Brain microvascular endothelial cell (primary cell): ENCODE results near the gene RBM27.
A peak's percentile ranks its signal among the peaks of the same experiment; 100 is the strongest.
"Not testable (repeated sequence)": the region's sequence is repeated elsewhere in the genome, so short reads cannot be mapped to it uniquely, and the experiment has no call there.

ENCODE experiments used
- DNase-seq: peaks from one replicate; pipeline ENCODE4 v3.0.0-alpha.2; 2020
- H3K27ac ChIP-seq: fragments of 250-450 bp; sonication (Bioruptor Pico); 2 replicates; pipeline ENCODE4 v1.5.1; 2020; ENCODE audit warnings: mild to moderate bottlenecking, moderate library complexity
- H3K27me3 ChIP-seq: fragments of 250-450 bp; sonication (Bioruptor Pico); replicated peaks from 2 replicates; pipeline ENCODE4 v1.5.1; 2020; ENCODE audit warnings: mild to moderate bottlenecking
- H3K36me3 ChIP-seq: fragments of 250-450 bp; sonication (Bioruptor Pico); replicated peaks from 2 replicates; pipeline ENCODE4 v1.5.1; 2020; ENCODE audit warnings: mild to moderate bottlenecking
- H3K4me3 ChIP-seq: 2 replicates; pipeline ENCODE4 v1.5.1; 2011; ENCODE audit warnings: low read depth, mild to moderate bottlenecking, control low read depth, low read length, moderate library complexity
- in situ Hi-C: cut with HindIII; loops from 2 replicates; pipeline ENCODE4 v1.10.0; 2017; ENCODE audit warnings: low sequenced_read_pairs, low pct_ligation_motif_present
- TF ChIP-seq, protein P1 (sequence below): IDR thresholded peaks from 2 replicates; pipeline ENCODE4 v1.5.1; 2011; ENCODE audit warnings: low read depth, mild to moderate bottlenecking, moderate library complexity, low read length, control low read depth, inconsistent platforms; ENCODE audit errors: missing control alignments

RBM27 gene

DNA sequence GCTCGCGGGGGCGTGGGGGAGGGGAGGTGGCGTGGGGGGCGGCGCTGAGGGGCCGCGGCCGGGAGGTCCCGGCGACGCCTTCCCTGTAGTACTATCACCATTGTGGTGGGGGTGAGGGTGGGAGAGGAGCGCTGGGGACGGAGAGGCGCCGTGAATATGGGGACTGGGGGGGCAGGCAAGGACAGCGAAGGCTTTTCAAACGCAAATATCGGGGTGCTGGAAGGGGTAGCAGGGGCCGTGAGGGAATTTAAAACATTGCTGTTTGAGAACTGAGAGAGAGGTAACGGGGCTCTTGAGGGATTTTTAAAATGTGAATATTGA, 427 bp downstream of the RBM27 start:
- DNase-seq: no peak
- no peaks in the 10 kb centered on the region for H3K27me3 ChIP-seq
- peak overlapping the region; percentile 3 for H3K27ac ChIP-seq
- TF ChIP-seq, protein P1, sequence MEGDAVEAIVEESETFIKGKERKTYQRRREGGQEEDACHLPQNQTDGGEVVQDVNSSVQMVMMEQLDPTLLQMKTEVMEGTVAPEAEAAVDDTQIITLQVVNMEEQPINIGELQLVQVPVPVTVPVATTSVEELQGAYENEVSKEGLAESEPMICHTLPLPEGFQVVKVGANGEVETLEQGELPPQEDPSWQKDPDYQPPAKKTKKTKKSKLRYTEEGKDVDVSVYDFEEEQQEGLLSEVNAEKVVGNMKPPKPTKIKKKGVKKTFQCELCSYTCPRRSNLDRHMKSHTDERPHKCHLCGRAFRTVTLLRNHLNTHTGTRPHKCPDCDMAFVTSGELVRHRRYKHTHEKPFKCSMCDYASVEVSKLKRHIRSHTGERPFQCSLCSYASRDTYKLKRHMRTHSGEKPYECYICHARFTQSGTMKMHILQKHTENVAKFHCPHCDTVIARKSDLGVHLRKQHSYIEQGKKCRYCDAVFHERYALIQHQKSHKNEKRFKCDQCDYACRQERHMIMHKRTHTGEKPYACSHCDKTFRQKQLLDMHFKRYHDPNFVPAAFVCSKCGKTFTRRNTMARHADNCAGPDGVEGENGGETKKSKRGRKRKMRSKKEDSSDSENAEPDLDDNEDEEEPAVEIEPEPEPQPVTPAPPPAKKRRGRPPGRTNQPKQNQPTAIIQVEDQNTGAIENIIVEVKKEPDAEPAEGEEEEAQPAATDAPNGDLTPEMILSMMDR: no peak
- in situ Hi-C loops: no loop called here
- H3K36me3 ChIP-seq: no peaks in the 10 kb centered on the region
- peak overlapping the region; percentile 88 for H3K4me3 ChIP-seq

DNA sequence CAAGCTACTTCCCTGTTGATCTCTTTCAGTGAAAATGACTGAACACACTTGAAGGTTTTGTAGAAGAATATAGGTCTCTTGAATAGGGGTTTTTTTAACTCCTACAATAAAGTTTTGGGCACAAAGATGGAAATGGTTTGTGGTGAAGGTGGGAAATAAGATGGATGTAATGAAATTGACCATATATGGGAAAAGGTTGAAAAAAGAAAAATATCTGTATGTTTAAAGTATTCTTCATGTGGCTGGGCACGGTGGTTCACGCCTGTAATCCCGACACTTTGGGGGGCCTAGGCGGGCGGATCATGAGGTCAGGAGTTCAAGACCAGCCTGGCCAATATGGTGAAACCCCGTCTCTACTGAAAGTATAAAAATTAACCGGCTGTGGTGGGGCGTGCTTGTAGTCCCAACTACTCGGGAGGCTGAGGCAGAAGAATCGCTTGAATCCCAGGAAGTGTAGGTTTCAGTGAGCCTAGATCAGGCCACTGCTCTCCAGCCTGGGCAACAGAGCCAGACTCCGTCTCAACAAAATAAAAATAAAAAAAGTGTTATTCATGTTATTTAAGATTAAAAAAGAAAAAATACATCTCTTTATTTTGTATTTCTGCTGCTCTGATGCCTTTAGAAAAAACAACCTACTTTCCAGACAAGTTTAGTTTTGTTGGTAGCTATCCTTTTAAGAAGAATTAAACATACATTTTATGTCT, 2.2 kb downstream of the RBM27 start:
- TF ChIP-seq, protein P1: no peak
- Histone ChIP-seq H3K27ac (no peak overlapping the region), H3K4me3 (no peak overlapping the region), H3K27me3 (no peaks in the 10 kb centered on the region), H3K36me3 (no peaks in the 10 kb centered on the region)
- no peak for DNase-seq
- in situ Hi-C loops: no loop called here

DNA sequence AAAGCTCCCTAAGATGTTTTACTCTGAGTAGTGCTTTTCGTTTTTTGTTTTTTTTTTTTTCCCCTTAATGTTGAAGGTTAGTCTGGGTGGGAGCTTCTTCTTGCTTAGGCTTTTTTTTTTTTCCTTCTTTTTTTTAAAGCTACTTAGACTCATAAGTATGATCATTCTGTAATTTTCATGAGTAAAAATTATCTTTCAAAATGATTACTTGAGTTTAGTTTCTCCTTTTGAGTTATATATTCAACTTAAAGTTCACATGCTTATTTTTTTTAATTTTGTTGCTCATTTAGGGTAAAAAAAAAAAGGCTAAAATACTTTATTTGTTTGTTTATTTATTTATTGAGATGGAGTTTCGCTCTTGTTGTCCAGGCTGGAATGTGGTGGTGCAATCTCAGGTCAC, 2.9 kb downstream of the RBM27 start:
- Histone ChIP-seq H3K27ac (no peak overlapping the region), H3K27me3 (no peaks in the 10 kb centered on the region), H3K36me3 (no peaks in the 10 kb centered on the region), H3K4me3 (no peak overlapping the region)
- DNase-seq: no peak
- in situ Hi-C loops: no loop called here
- TF ChIP-seq, protein P1: no peak

DNA sequence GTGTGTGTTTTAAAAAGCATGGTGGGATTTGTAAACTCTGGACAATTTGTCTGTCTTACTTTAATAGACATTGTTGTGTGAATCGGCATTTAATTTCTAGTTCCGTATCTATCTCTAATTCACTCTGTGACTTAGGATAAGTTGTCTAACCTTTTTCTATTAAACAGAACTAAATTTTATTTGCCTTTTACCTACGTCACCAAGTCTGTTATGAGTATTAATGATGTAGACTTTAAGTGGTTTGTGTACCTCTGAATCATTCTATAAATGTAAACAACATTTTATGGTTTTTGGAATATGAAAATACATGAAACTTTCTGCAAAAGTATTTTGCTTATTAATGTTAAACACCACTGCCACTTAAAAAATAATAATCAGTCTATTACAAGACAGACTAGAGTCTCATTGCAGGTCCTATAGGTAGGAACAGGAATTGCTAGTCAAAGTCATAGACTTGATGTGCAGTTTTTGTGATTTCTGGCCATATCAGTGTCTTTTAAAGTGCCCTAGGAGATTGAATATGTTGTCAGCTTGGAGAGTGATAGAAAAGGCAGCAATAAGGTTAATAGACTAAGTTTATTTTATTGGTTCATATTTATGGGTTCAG, 5.6 kb downstream of the RBM27 start:
- H3K4me3 ChIP-seq: no peak overlapping the region
- in situ Hi-C loops: no loop called here
- TF ChIP-seq, protein P1: peak; percentile 28
- no peak overlapping the region for H3K27ac ChIP-seq
- no peak for DNase-seq
- no peaks in the 10 kb centered on the region for H3K27me3 ChIP-seq
- no peaks in the 10 kb centered on the region for H3K36me3 ChIP-seq

DNA sequence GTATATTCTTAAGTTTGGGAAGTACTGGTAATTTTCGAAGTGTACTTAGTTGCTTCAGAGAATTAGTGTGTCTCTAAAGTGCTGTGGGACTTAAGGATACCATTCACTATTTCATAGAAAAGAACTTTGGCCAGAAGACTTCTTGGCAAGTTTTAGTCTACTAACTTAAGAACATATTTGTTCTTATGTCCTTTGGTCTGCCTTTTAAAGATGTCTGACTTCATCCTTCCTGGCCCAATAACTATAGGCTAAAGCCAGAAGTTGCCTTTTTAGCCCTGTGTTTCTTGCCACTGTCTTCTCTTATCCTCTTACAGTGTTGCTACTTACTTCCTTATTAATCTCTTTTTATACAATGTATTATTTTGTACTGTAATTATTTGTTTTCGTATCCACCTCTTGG, 6.3 kb downstream of the RBM27 start:
- no peaks in the 10 kb centered on the region for H3K27me3 ChIP-seq
- no peak overlapping the region for H3K27ac ChIP-seq
- TF ChIP-seq, protein P1: no peak
- no peak overlapping the region for H3K4me3 ChIP-seq
- no peak for DNase-seq
- in situ Hi-C loops: no loop called here
- no peaks in the 10 kb centered on the region for H3K36me3 ChIP-seq

DNA sequence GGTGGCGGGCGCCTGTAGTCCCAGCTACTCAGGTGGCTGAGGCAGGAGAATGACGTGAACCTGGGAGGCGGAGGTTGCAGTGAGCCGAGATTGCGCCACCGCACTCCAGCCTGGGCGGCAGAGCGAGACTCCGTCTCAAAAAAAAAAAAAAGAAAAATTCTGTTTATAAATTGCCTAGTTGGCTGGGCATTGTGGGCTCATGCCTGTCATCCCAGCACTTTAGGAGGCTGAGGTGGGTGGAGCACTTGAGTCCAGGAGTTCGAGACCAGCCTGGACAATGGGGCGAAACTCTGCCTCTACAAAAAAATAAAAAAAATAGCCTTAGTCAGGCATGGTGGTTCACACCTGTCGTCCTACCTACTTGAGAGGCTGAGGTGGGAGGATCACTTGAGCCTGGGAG, 7.4 kb downstream of the RBM27 start:
- H3K4me3 ChIP-seq, H3K27me3 ChIP-seq, H3K27ac ChIP-seq, in situ Hi-C loops, DNase-seq, H3K36me3 ChIP-seq: not testable (repeated sequence)
